K562 (cell line): ENCODE data around the gene ANKMY2. TPM values are rescaled to one million over a fixed set of nuclear protein-coding genes. Genes with fewer than 3 reads are reported as not detected.
A peak's percentile ranks its signal among the peaks of the same experiment; 100 is the strongest.

Source experiments
- ATF1 ChIP-seq, 2 experiments: fragments of 450-650 bp in 1 of 2; IDR thresholded peaks; 2 replicates each; pipeline ENCODE4 v1.6.1; 2016; ENCODE audit warnings: missing compliant biosample characterization in 1 of 2, missing genetic modification characterization in 1 of 2
- CAMTA2 ChIP-seq: fragments of 250-450 bp; sonication (Bioruptor Pico); conservative IDR thresholded peaks from 2 replicates; pipeline ENCODE4 v1.5.1; 2022
- DACH1 ChIP-seq: fragments of 450-650 bp; IDR thresholded peaks from 2 replicates; pipeline ENCODE4 v1.6.1; 2018; ENCODE audit not compliant: partially characterized antibody
- FIP1L1 ChIP-seq: fragments of 200-400 bp; formaldehyde crosslinking; IDR thresholded peaks from 2 replicates; pipeline ENCODE4 v1.6.1; 2018; ENCODE audit warnings: mild to moderate bottlenecking, low read depth, low read length; ENCODE audit not compliant: poor library complexity, severe bottlenecking
- HNRNPLL ChIP-seq: fragments of 200-400 bp; formaldehyde crosslinking; IDR thresholded peaks from 2 replicates; pipeline ENCODE4 v1.6.1; 2017; ENCODE audit warnings: low read length, low read depth, mild to moderate bottlenecking; ENCODE audit not compliant: poor library complexity, severe bottlenecking
- KLF6 ChIP-seq: fragments of 250-450 bp; sonication (Bioruptor Pico); IDR thresholded peaks from 2 replicates; pipeline ENCODE4 v1.4.0; 2020; ENCODE audit warnings: mild to moderate bottlenecking, moderate library complexity, borderline replicate concordance
- POLR3A ChIP-seq: IDR thresholded peaks from 2 replicates; pipeline ENCODE4 v1.6.1; 2011; ENCODE audit warnings: borderline replicate concordance, mild to moderate bottlenecking, moderate library complexity; ENCODE audit not compliant: insufficient read length, insufficient read depth; ENCODE audit errors: extremely low read depth
- PREB ChIP-seq: sonication (generic); formaldehyde crosslinking; IDR thresholded peaks from 2 replicates; pipeline ENCODE4 v1.8.1; 2023; ENCODE audit warnings: mild to moderate bottlenecking, missing genetic modification reagents
- RBFOX2 ChIP-seq: fragments of 200-400 bp; formaldehyde crosslinking; IDR thresholded peaks from 2 replicates; pipeline ENCODE4 v1.6.1; 2017; ENCODE audit warnings: low read depth, mild to moderate bottlenecking, low read length, moderate library complexity
- RFX1 ChIP-seq: fragments of 450-650 bp; IDR thresholded peaks from 2 replicates; pipeline ENCODE4 v1.6.1; 2016; ENCODE audit warnings: mild to moderate bottlenecking, moderate library complexity
- SIX5 ChIP-seq, 2 experiments: IDR thresholded peaks; 2 replicates each; pipeline ENCODE4 v1.6.1; 2011; ENCODE audit warnings: low read length in 2 of 2, borderline replicate concordance in 1 of 2, low read depth in 1 of 2, mild to moderate bottlenecking in 1 of 2, moderate library complexity in 1 of 2; ENCODE audit not compliant: insufficient read depth in 1 of 2
- SMAD2 ChIP-seq: fragments of 150-350 bp; IDR thresholded peaks from 2 replicates; pipeline ENCODE4 v1.6.1; 2014; ENCODE audit warnings: low read depth, mild to moderate bottlenecking, low read length
- U2AF1 ChIP-seq: fragments of 200-400 bp; formaldehyde crosslinking; optimal IDR thresholded peaks from 2 replicates; pipeline ENCODE3; 2017; ENCODE audit warnings: mild to moderate bottlenecking, low read depth, low read length, moderate library complexity
- ZC3H8 ChIP-seq: fragments of 450-650 bp; IDR thresholded peaks from 2 replicates; pipeline ENCODE4 v1.6.1; 2017
- ZKSCAN3 ChIP-seq: fragments of 250-450 bp; sonication (Bioruptor Pico); IDR thresholded peaks from 2 replicates; pipeline ENCODE4 v1.4.0; 2020
- ZNF232 ChIP-seq: sonication (generic); formaldehyde crosslinking; IDR thresholded peaks from 2 replicates; pipeline ENCODE4 v1.8.0; 2022; ENCODE audit warnings: mild to moderate bottlenecking, missing genetic modification reagents
- ZNF280A ChIP-seq: fragments of 450-650 bp; IDR thresholded peaks from 2 replicates; pipeline ENCODE4 v1.6.1; 2018; ENCODE audit warnings: mild to moderate bottlenecking, low read depth; ENCODE audit not compliant: partially characterized antibody
- ZNF347 ChIP-seq: fragments of 450-650 bp; formaldehyde crosslinking; IDR thresholded peaks from 2 replicates; pipeline ENCODE4 v1.4.0; 2020; ENCODE audit warnings: low read depth, mild to moderate bottlenecking, moderate library complexity
- ZNF696 ChIP-seq: fragments of 250-450 bp; sonication (Bioruptor Pico); conservative IDR thresholded peaks from 2 replicates; pipeline ENCODE4 v1.4.0; 2020; ENCODE audit warnings: mild to moderate bottlenecking, moderate library complexity
- polyA plus RNA-seq, 8 experiments: library from polyadenylated mRNA; depleted of rRNA in 4 of 8; stranded (reverse) in 5 of 8; unstranded in 3 of 8; fragments of >200 nt; fragmentation: Nextera tagmentation in 2 of 8; fragmentation: Illumina TruSeq in 1 of 8; extraction: Ambion mirVana in 2 of 8; extraction: Trizol in 1 of 8; gene quantifications; 2 replicates each; pipeline versions ENCODE4 v1.2.1 to v1.2.3, GENCODE V29; 2011 to 2014; ENCODE audit warnings: inconsistent platforms in 1 of 8, missing spikeins in 1 of 8
- total RNA-seq, 7 experiments: library from RNA; depleted of rRNA in 6 of 7; stranded (reverse); fragments of >200 nt in 6 of 7; fragmentation: Illumina TruSeq in 2 of 7; extraction: Trizol in 2 of 7; gene quantifications; 2 replicates each; pipeline versions ENCODE4 v1.2.1 to v1.2.3, GENCODE V29; 2011 to 2021; ENCODE audit warnings: low replicate concordance in 1 of 7
- TF ChIP-seq, protein P1 (sequence below), 3 experiments: fragments of 200-800 bp in 1 of 3; sonication (Bioruptor generic) in 1 of 3; sonication (generic) in 1 of 3; formaldehyde crosslinking in 1 of 3; IDR thresholded peaks; 2 replicates each; pipeline versions ENCODE4 v1.6.1 to v1.8.0; 2016 to 2022; ENCODE audit warnings: mild to moderate bottlenecking in 2 of 3, missing compliant biosample characterization in 2 of 3, missing genetic modification characterization in 2 of 3, missing genetic modification reagents in 1 of 3
- TF ChIP-seq, protein P2 (sequence below), 2 experiments: fragments of 250-450 bp in 1 of 2; fragments of 450-650 bp in 1 of 2; sonication (Bioruptor Pico) in 1 of 2; IDR thresholded peaks; 2 replicates each; pipeline versions ENCODE4 v1.6.1 to v1.8.0; 2016 to 2021; ENCODE audit warnings: mild to moderate bottlenecking in 2 of 2, moderate library complexity in 2 of 2, missing compliant biosample characterization in 1 of 2, missing genetic modification characterization in 1 of 2

ANKMY2 gene
- total and polyA plus RNA-seq, 9 of the 15 experiments (the other 6 are each of a cell fraction or from before 2014, with no cell fraction given): 38.9 to 71.5 (median 48.8) TPM

DNA sequence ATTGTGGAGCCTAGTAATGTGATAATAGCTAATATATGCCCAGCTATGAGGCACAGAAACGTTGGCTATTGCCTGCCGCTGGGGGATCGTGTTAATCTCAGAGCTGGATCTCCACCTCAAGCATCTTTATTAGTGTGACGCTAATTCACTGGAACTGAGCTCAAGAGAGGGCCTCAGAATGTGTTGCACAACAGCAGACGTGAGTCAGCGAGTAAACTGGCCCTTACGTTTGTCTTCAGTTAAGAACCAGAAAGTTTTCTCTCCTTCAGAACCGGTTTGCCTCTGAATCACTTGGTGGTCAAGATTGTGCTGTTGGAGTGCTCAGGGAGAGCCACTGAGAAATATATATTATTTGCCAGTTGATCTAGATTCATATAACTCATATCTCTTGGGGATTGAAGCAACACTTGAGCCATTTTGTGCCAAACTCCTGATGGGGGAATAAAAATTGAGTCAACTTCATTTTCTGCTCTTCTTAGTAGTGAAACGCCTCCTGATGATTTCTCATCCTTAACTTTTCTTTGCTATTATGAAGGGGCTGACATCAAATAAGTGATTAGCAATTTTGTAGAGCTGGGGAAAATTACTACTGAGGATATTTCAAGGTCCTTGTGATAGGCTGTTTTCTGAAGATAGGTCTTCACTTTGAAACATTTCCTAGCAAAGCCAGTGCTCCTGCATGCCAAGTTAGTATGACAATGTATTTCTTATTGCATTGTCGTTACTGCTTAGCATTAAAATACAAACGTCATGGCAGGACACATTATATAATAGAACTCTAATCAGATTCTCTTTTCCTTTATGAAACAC lies 22.7 kb upstream of the ANKMY2 start (continued):
- no peak for TF ChIP-seq SMAD2
- TF ChIP-seq ZNF280A: no peak
- no peak for TF ChIP-seq CAMTA2 (CRISPR knock-in tag)
- TF ChIP-seq HNRNPLL: no peak
- no peak for TF ChIP-seq ZC3H8
- no peak for TF ChIP-seq ZNF696 (CRISPR knock-in tag)
- no peak for TF ChIP-seq ZNF232 (CRISPR knock-in tag)
- TF ChIP-seq SIX5 (IDR thresholded peaks at IDR 0.05; ENCODE audit: borderline replicate concordance in 1 of 2, insufficient read depth in 1 of 2, low read depth in 1 of 2, low read length in 2 of 2): no peak
- TF ChIP-seq RFX1: no peak
- no peak for TF ChIP-seq ATF1 (CRISPR knock-in tag; IDR thresholded peaks at IDR 0.05)
- TF ChIP-seq ATF1 (tag; IDR thresholded peaks at IDR 0.05): peak; percentile 80
- no peak for TF ChIP-seq POLR3A
- peak; percentile 93 for TF ChIP-seq KLF6 (CRISPR knock-in tag)
- TF ChIP-seq, protein P1, sequence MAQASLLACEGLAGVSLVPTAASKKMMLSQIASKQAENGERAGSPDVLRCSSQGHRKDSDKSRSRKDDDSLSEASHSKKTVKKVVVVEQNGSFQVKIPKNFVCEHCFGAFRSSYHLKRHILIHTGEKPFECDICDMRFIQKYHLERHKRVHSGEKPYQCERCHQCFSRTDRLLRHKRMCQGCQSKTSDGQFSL (CRISPR knock-in tag; IDR thresholded peaks at IDR 0.05): no peak
- TF ChIP-seq, protein P1 (tag; IDR thresholded peaks at IDR 0.05): peak in 1 of 2 experiments; percentile 93; a peak in 2 of 4 replicates
- TF ChIP-seq DACH1: peak; percentile 95
- TF ChIP-seq ZNF347 (CRISPR knock-in tag): no peak
- peak; percentile 23; the same call in 1 of the 2 replicates for TF ChIP-seq ZKSCAN3
- TF ChIP-seq U2AF1: no peak
- TF ChIP-seq, protein P2, sequence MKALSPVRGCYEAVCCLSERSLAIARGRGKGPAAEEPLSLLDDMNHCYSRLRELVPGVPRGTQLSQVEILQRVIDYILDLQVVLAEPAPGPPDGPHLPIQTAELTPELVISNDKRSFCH (CRISPR knock-in tag; IDR thresholded peaks at IDR 0.05): no peak
- TF ChIP-seq, protein P2 (tag; IDR thresholded peaks at IDR 0.05): peak; percentile 69; the same call in 1 of the 2 replicates
- no peak for TF ChIP-seq RBFOX2
- no peak for TF ChIP-seq FIP1L1
- TF ChIP-seq PREB (CRISPR knock-in tag): no peak
